NCI-H524 (cell line): Measurements from ENCODE around the gene SOBP.

Source experiments
- DNase-seq, 2 experiments: peaks; one replicate each; lab custom pipeline; 2025; lab: John Stamatoyannopoulos, UW

Gene SOBP

DNA sequence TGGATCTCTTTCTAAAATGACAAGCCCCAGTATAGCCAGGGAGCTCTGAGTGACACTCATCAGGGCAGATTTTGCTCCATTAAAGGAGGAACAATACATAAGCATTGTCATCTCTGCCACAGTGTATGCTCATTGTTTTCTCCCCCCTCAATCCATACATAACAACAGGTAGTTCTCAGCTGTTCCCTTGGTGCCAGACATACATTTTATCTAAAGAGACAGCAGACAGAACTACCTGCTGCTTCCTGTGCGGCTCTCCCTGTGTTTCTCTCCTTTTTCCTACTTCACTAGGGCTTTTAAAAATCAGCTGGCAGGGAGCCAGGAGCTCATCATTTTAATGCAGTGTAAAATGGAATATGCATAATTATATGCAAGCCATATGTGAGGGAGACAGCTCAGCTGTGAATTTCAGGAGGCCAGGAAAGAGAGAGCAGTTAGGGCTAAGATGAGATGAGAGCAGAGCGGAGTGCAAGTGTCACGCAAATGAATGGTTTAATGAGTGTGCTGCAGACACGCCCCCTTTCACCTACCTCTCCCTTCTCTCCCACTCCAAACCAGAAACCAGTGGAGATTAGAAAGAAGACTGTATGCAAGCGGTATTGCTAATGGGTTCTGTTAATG, 96.0 kb downstream of the SOBP start:
- peak; percentile 85 to 97 for DNase-seq

GRCh38 chr6:107587451-107587850, 97.5 kb downstream of the SOBP start:
- no peak for DNase-seq

DNA sequence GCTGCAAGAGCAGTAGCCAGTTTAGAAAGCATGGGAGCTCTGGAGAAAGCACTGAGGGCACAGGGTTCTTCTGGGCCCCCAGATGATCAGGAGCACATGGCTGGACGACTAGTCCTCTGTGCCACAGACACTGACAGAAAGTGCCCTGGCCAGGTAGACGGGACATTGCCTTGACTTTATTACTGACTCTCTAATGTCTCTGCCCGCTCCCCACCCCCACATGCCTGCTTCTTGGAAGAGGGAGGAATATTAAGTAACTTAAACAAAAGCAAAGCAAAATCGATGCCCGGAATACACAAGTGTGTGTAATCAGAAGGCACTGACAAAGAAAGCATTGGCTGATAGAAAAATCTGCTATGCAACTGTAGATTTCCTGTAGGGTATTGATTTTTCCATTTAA, 99.3 kb downstream of the SOBP start:
- no peak for DNase-seq

GRCh38 chr6:107589934-107590333, 100.0 kb downstream of the SOBP start:
- no peak for DNase-seq

DNA sequence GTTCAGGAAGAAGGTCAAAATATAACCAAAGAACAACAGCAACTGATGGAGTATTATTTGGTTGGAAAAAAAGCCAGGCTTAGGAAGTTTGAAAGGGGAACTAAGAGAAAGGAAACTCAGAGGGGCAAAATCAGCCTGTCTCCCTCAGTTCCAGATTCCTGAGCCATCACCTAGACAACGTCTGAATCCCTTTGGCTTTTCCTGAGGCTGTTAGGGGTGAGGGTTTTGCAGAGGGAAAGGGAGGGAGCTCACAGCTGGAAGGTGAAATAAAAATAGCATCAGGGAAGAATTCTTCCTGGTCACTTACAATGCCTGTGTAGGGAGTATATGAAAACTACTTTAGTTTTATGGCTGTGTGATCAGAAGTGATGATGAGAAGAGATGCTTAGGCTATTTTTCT, 100.5 kb downstream of the SOBP start:
- no peak for DNase-seq

DNA sequence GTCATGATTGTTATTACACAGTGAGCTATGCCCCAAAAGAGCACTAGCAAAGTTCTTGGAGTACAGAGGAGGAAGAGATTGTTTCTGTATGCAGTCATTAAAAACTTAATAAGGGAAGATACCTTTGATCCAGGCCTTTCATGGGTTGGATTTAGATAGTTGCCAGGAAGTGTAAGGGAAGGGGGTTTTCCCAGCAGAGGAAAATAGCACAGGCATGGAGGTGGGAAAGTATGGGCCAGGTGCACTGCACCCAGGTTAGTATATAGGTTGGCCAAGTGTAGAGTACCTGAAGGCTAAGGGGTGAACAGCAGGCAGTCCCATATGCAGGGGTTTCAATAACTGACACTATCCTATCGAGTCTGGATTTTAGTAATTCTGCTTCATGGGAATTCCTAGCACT, 101.4 kb downstream of the SOBP start:
- DNase-seq, result no peak

- peak in 1 of 2 experiments; percentile 33 for DNase-seq
Observed at GRCh38 chr6:107592806-107593205, 102.9 kb downstream of the SOBP start.

- DNase-seq, result no peak
Observed at GRCh38 chr6:107594736-107595135, 104.8 kb downstream of the SOBP start.

- no peak for DNase-seq
Observed at GRCh38 chr6:107598091-107598490, 108.2 kb downstream of the SOBP start.

DNA sequence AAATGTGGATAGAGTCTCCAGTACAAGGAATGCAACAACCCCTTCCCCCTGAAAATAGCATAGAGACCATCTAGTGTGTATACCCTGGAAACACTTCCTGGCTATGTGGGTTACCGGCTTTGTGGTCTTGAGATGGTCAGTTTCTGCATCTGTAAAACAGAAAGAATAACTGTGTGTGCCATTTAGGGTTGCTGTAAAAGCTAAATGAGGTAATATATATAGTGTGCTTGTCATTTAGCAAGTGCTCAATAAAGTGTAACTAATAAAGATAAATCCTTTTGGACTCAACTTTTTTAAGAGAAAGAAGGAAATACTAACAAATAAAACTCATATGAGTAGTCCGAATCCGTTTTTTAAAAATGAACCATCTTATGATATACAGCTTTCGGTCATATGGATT, 109.1 kb downstream of the SOBP start:
- no peak for DNase-seq

DNA sequence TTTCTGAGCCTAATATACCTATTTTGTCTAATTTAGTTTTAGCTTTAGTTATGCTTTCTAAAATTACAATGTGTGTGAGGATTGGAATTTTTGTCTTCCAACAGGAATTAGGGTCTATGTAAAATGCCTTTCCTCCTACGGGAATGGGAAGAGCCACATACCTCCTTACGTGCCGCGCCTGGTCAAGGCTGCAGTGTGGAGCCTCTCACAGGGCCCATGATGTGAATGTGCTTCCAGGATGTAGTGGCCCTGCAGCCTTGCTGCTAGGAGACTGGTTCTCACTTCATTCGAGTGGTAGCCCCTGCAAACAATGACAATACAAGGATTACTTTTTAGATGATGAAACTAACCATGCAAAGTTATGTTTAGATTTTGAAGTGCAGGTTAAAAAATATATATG, 110.2 kb downstream of the SOBP start:
- no peak for DNase-seq

- no peak for DNase-seq
Observed at GRCh38 chr6:107600936-107601335, 111.0 kb downstream of the SOBP start.

- DNase-seq, result no peak
Observed at GRCh38 chr6:107601406-107601805, 111.5 kb downstream of the SOBP start.

DNA sequence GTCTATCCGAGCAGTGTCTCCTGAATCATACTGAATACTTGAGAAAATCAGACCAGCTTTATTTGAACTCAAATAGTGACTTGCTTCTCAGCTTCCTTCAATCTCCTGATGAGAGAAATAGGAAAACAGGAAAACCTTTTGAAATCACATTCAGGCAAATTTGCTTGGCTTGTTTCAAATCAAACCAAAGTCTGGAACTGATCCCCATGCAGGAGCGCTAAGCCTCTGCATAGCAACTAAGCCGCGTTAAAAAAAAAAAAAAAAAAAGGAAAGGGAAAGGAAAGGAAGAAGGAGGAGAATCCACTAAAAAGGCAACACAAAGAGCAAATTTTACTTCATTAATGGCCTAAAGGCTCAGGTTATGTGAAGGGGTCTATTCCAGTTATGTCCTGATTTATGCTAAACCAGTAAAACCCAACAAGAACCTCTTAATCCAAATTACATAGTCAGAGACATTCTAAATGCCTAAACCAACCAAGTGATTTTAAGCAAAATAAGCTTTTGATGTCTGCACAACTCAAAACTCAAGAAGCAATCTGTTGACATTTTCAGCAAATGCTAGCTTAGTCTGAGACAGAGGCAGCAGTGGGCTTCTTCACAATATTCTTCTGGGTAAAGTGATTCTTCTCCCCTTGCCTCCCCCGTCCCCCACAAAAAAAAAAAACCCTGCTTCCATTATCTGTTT, 112.5 kb downstream of the SOBP start:
- no peak for DNase-seq

GRCh38 chr6:107603006-107603370, 113.1 kb downstream of the SOBP start:
- DNase-seq, result no peak

DNA sequence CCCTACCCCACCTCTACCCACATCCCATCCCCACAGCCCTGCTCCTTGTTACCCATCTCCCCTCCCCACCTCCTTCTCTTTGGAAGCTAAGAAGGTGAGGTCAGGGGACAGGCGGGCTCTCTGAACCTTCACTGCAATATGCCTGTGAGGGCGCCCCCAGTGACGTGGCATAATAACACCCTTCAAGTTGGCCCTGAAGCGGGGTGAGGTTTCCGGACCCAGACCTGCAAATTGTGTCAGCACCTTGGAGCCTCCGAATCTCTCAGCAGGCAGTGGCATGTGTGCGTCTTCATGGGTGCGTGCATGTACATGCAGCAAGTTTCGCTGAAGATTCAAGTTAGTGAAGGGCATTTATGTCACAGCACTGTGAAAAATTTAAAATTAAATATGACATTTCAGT, 114.6 kb downstream of the SOBP start:
- no peak for DNase-seq

GRCh38 chr6:107606407-107606806, 116.5 kb downstream of the SOBP start:
- no peak for DNase-seq

GRCh38 chr6:107607116-107607515, 117.2 kb downstream of the SOBP start:
- no peak for DNase-seq

DNA sequence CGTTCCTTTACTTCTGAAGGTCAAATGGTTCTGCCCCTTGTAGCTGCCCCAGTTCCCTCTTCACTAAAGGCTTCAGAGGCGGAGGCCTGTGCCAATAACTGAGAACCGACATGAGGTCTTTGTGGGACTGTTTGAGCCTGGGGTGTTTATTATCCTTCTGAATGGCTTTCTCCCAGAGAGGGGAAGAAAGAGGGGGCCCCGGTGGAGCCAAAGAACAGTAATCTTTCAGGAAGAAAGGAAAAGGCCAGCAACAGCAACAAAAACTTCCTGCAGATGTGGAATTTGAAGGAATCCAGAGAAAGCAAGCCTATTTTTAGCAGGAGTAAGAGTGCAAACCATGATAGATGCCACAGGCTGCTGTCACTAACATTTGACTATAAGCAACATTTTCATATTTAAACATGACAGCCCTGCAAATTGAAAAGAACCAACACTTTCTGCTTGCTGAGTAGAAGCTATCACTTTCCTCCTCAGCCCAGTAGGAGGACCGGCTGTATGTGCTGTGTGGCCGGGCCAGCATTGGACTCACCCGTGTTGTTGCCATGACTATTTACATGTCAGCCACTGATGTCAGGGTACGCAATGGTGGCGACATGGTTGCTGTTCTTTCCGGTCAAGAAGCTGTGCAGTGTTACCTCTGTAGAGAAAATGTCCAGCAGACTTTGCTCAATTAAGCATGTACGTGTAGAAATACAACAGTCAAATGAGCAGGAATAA, 121.3 kb downstream of the SOBP start:
- no peak for DNase-seq

DNA sequence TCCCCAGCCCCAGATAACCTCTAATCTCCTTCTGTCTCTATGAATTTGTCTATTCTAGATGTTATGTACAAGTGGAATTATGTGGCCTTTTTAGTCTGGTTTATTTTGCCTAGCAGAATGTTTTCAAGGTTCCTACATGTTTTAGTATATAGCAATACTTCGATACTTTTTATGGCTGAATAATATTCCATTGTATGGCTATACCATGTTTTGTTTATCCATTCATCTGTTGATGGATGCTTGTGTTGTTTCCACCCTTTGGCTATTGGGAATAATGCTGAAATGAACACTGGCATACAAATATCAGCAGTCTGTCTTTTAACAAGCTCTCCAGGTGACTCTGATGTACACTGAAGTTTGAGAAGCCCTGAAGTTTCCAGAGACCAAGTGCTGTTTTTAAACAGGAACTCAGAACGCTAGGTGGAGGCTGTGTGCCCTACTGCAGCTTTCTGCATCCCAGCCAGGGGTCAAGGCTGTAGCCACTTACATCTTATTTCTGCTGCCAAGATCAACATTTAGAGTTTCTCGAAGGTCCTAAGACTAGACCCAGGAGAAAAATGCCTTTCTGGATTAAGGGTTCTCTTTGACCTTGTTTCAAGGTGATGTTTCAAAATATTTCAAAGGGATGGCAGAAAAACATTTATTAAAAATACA, 123.0 kb downstream of the SOBP start:
- DNase-seq, result no peak

- DNase-seq, result no peak
Observed at GRCh38 chr6:107613651-107614379, 123.9 kb downstream of the SOBP start.

- DNase-seq, result no peak
Observed at GRCh38 chr6:107614828-107615227, 124.9 kb downstream of the SOBP start.
